H1 (cell line): ENCODE data around the gene DMBT1. TPM values are rescaled to one million over a fixed set of nuclear protein-coding genes. Genes with fewer than 3 reads are reported as not detected.

Source experiments
- CTCF ChIA-PET: fragments of 300-600 bp; sonication (Branson Sonifier 250); formaldehyde crosslinking; loops from one replicate; lab custom pipeline; 2021; ENCODE audit not compliant: partially characterized antibody; lab: Charles Lee
- POLR2A ChIA-PET: fragments of 300-600 bp; sonication (Branson Sonifier 250); formaldehyde crosslinking; loops from one replicate; lab custom pipeline; 2021; ENCODE audit warnings: inconsistent platforms; ENCODE audit not compliant: partially characterized antibody; lab: Charles Lee
- DNase-seq, 2 experiments: peaks; one replicate each; pipeline versions ENCODE4 v3.0.0 to v3.0.0-alpha.2; 2010 to 2022; ENCODE audit warnings: low spot score in 2 of 2, low read depth in 1 of 2, mixed read lengths in 1 of 2
- FAIRE-seq: peaks from 2 replicates; lab custom pipeline; 2011; peaks lifted over from hg19 to GRCh38; lab: Jason Lieb, UNC
- H2AFZ ChIP-seq: 2 replicates; pipeline ENCODE4 v1.8.1; 2012; ENCODE audit warnings: low read length, inconsistent platforms
- H2AK5ac ChIP-seq: 2 replicates; pipeline ENCODE4 v1.6.1; 2013; ENCODE audit warnings: low read depth, low read length
- H2BK120ac ChIP-seq: replicated peaks from 2 replicates; pipeline ENCODE3; 2013; ENCODE audit warnings: low read depth, low read length, inconsistent platforms
- H2BK12ac ChIP-seq: 2 replicates; pipeline ENCODE4 v1.6.1; 2013; ENCODE audit warnings: low read depth, low read length
- H2BK15ac ChIP-seq: 2 replicates; pipeline ENCODE4 v1.6.1; 2013; ENCODE audit warnings: low read length
- H2BK20ac ChIP-seq: 2 replicates; pipeline ENCODE4 v1.6.1; 2013; ENCODE audit warnings: low read length
- H2BK5ac ChIP-seq: 2 replicates; pipeline ENCODE4 v1.6.1; 2013; ENCODE audit warnings: low read depth, low read length
- H3K14ac ChIP-seq: 2 replicates; pipeline ENCODE4 v1.6.1; 2013; ENCODE audit warnings: inconsistent platforms; ENCODE audit not compliant: insufficient read length
- H3K18ac ChIP-seq: 2 replicates; pipeline ENCODE4 v1.6.1; 2013; ENCODE audit warnings: low read length; ENCODE audit errors: extremely low read depth
- H3K23ac ChIP-seq: 2 replicates; pipeline ENCODE4 v1.6.1; 2013; ENCODE audit warnings: inconsistent platforms; ENCODE audit not compliant: insufficient read length
- H3K23me2 ChIP-seq: 2 replicates; pipeline ENCODE4 v1.6.1; 2013; ENCODE audit warnings: low read depth, low read length
- H3K27ac ChIP-seq: 2 replicates; pipeline ENCODE4 v1.6.1; 2011; ENCODE audit warnings: low read depth, low read length, inconsistent platforms
- H3K27me3 ChIP-seq, 4 experiments: replicated peaks in 1 of 4; 1 replicate in 1 of 4; 2 replicates in 3 of 4; pipeline versions ENCODE4 v1.6.1 to v1.8.1; 2011 to 2013; ENCODE audit warnings: low read length in 3 of 4, mild to moderate bottlenecking in 3 of 4, inconsistent platforms in 2 of 4, mixed read lengths in 2 of 4, moderate library complexity in 1 of 4; ENCODE audit not compliant: control insufficient read depth in 3 of 4, insufficient read depth in 3 of 4; ENCODE audit errors: extremely low read depth in 1 of 4
- H3K36me3 ChIP-seq, 4 experiments: 2 replicates each; pipeline versions ENCODE4 v1.6.1 to v1.8.1; 2011 to 2013; ENCODE audit warnings: mild to moderate bottlenecking in 4 of 4, low read length in 3 of 4, moderate library complexity in 2 of 4, control low read depth in 1 of 4, inconsistent platforms in 1 of 4; ENCODE audit not compliant: insufficient read depth in 4 of 4, control insufficient read depth in 2 of 4
- H3K4ac ChIP-seq: replicated peaks from 2 replicates; pipeline ENCODE3; 2013; ENCODE audit warnings: low read length, low read depth, mixed read lengths, inconsistent platforms; ENCODE audit not compliant: insufficient read length
- H3K4me1 ChIP-seq, 4 experiments: replicated peaks in 1 of 4; 1 replicate in 1 of 4; 2 replicates in 3 of 4; pipeline versions ENCODE4 v1.6.1 to v1.8.1; 2011 to 2013; ENCODE audit warnings: low read length in 3 of 4, inconsistent platforms in 2 of 4, mixed read lengths in 1 of 4; ENCODE audit not compliant: insufficient read depth in 4 of 4, control insufficient read depth in 3 of 4
- H3K4me2 ChIP-seq, 2 experiments: 2 replicates each; pipeline versions ENCODE4 v1.6.1 to v1.8.1; 2011 to 2013; ENCODE audit warnings: low read depth in 2 of 2, low read length in 2 of 2, control low read depth in 1 of 2, inconsistent platforms in 1 of 2, mild to moderate bottlenecking in 1 of 2; ENCODE audit not compliant: insufficient read depth in 1 of 2
- H3K4me3 ChIP-seq, 4 experiments: fragments of 200-600, 300-600 bp in 1 of 4; sonication (generic), shearing (Covaris generic), sonication (Bioruptor Twin) in 1 of 4; 2 replicates each; pipeline versions ENCODE4 v1.5.1 to v1.8.1; 2011 to 2016; ENCODE audit warnings: low read length in 4 of 4, low read depth in 3 of 4, control low read depth in 2 of 4, inconsistent platforms in 2 of 4, mild to moderate bottlenecking in 2 of 4, mixed read lengths in 1 of 4, moderate library complexity in 1 of 4; ENCODE audit not compliant: insufficient read depth in 2 of 4; ENCODE audit errors: extremely low read depth in 1 of 4
- H3K56ac ChIP-seq: replicated peaks from 2 replicates; pipeline ENCODE3; 2013; ENCODE audit warnings: low read depth, mild to moderate bottlenecking, mixed read lengths, low read length, inconsistent platforms; ENCODE audit not compliant: insufficient read length
- H3K79me1 ChIP-seq: 2 replicates; pipeline ENCODE4 v1.6.1; 2013; ENCODE audit warnings: low read depth, low read length, control low read depth
- H3K79me2 ChIP-seq, 2 experiments: 2 replicates each; pipeline versions ENCODE4 v1.6.1 to v1.8.1; 2012 to 2013; ENCODE audit warnings: low read length in 2 of 2, mild to moderate bottlenecking in 2 of 2, inconsistent platforms in 1 of 2; ENCODE audit not compliant: insufficient read depth in 2 of 2, control insufficient read depth in 1 of 2
- H3K9ac ChIP-seq, 4 experiments: replicated peaks in 1 of 4; 1 replicate in 1 of 4; 2 replicates in 3 of 4; pipeline versions ENCODE4 v1.6.1 to v1.8.1; 2011 to 2013; ENCODE audit warnings: low read depth in 3 of 4, low read length in 3 of 4, control low read depth in 2 of 4, mild to moderate bottlenecking in 2 of 4, moderate library complexity in 2 of 4, inconsistent platforms in 1 of 4; ENCODE audit errors: extremely low read depth in 1 of 4
- H3K9me3 ChIP-seq, 2 experiments: 2 replicates each; pipeline versions ENCODE4 v1.6.1 to v1.8.1; 2012 to 2013; ENCODE audit warnings: mild to moderate bottlenecking in 2 of 2, moderate library complexity in 2 of 2, control low read depth in 1 of 2, inconsistent platforms in 1 of 2, low read depth in 1 of 2, low read length in 1 of 2, mixed read lengths in 1 of 2; ENCODE audit not compliant: insufficient read depth in 2 of 2
- H4K20me1 ChIP-seq, 2 experiments: replicated peaks in 1 of 2; 2 replicates each; pipeline versions ENCODE3 to v1.8.1; 2011 to 2013; ENCODE audit warnings: inconsistent platforms in 2 of 2, low read length in 2 of 2, mild to moderate bottlenecking in 1 of 2; ENCODE audit not compliant: insufficient read depth in 2 of 2, control insufficient read depth in 1 of 2
- H4K5ac ChIP-seq: 2 replicates; pipeline ENCODE4 v1.6.1; 2013; ENCODE audit warnings: low read length, low read depth, mixed read lengths, inconsistent platforms; ENCODE audit not compliant: insufficient read length
- H4K8ac ChIP-seq: 2 replicates; pipeline ENCODE4 v1.8.0; 2013; ENCODE audit warnings: mild to moderate bottlenecking, moderate library complexity, low read length, inconsistent platforms; ENCODE audit not compliant: insufficient read depth; ENCODE audit errors: extremely low read depth
- H4K91ac ChIP-seq: replicated peaks from 2 replicates; pipeline ENCODE3; 2013; ENCODE audit warnings: low read length, mixed read lengths, inconsistent platforms; ENCODE audit not compliant: insufficient read length
- ASH2L ChIP-seq: fragments of 200-600, 300-600 bp; sonication (generic); IDR thresholded peaks from one replicate; pipeline ENCODE4 v1.7.1; 2017; ENCODE audit warnings: low read length
- CTCF ChIP-seq, 3 experiments: IDR thresholded peaks; 1 replicate in 2 of 3; 2 replicates in 1 of 3; pipeline versions ENCODE4 v1.5.1 to v1.6.1; 2011; ENCODE audit warnings: low read length in 3 of 3, mild to moderate bottlenecking in 3 of 3, inconsistent platforms in 2 of 3, low read depth in 1 of 3, moderate library complexity in 1 of 3; ENCODE audit not compliant: insufficient read depth in 1 of 3; ENCODE audit errors: control extremely low read depth in 1 of 3
- SIX5 ChIP-seq: IDR thresholded peaks from 2 replicates; pipeline ENCODE4 v1.6.1; 2011; ENCODE audit warnings: mild to moderate bottlenecking, low read depth, low read length
- WGBS, 2 experiments: shearing (Covaris generic) in 1 of 2; methylation state at CpG; one replicate each; pipeline versions ENCODE4 v1.1.6 to v1.1.7; 2013 to 2015; ENCODE audit warnings: low lambda C conversion rate in 2 of 2, mixed read lengths in 2 of 2, inconsistent platforms in 1 of 2, low coverage in 1 of 2, missing lambda C conversion rate in 1 of 2; ENCODE audit not compliant: insufficient replicate concordance in 2 of 2, insufficient coverage in 1 of 2, insufficient read length in 1 of 2; ENCODE audit errors: extremely low coverage in 1 of 2, missing lambda C conversion rate in 1 of 2; 5-methylcytosine and 5-hydroxymethylcytosine counted together
- polyA plus RNA-seq, 7 experiments: library from polyadenylated mRNA; depleted of rRNA in 3 of 7; stranded (reverse) in 5 of 7; unstranded in 2 of 7; fragments of >200 nt in 5 of 7; fragments of 200-250 nt in 2 of 7; gene quantifications; 1 replicate in 5 of 7; 2 replicates in 1 of 7; 4 replicates in 1 of 7; pipeline versions ENCODE4 v1.2.1 to v1.2.3, GENCODE V29; 2011 to 2013; ENCODE audit warnings: missing spikeins in 2 of 7, mixed read lengths in 2 of 7
- total RNA-seq: library from RNA; stranded (reverse); fragmentation: NEBNext Ultra II Directional; extraction: Animal tissue kit (Norgen Biotek cat#: 25700); gene quantifications from 2 replicates; pipeline ENCODE4 v1.2.1, GENCODE V29; 2021
- TF ChIP-seq, protein P1 (sequence below): IDR thresholded peaks from 2 replicates; pipeline ENCODE4 v1.6.1; 2012; ENCODE audit warnings: low read length, inconsistent platforms

DMBT1 gene
- total and polyA plus RNA-seq, 2 of the 8 experiments (the other 6 are each of a cell fraction or from before 2014, with no cell fraction given), result 0.03 TPM; not detected in 1

DNA sequence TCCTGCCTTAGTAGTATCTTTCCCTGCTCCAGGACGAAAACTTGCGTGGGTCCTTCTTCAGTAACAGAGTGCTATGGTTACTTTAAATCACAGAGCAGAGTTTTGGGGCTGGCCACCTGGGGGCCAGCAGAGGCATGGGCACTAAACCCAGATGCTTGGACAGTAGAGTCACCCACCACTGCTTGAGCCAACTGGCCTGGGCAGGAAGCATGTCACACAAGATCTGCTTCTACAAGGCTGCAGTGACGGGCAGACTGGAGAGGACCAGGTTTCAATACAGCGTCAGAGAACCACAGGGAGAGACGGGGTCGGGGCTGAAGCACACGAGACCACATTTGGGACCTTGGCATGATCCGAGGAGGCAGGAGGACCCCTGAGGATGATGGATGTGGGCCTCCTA lies 14.3 kb upstream of the DMBT1 start:
- H3K4me1 ChIP-seq, result no peaks in the 10 kb centered on the region
- no peak overlapping the region for H4K8ac ChIP-seq
- no peak overlapping the region for H3K9ac ChIP-seq
- no peak overlapping the region for H4K5ac ChIP-seq
- H3K27me3 ChIP-seq, result no peaks in the 10 kb centered on the region
- H2BK15ac ChIP-seq, result no peak overlapping the region
- H2BK5ac ChIP-seq, result no peak overlapping the region
- DNase-seq, result no peak
- no peaks in the 10 kb centered on the region for H4K20me1 ChIP-seq
- H2BK12ac ChIP-seq, result no peak overlapping the region
- WGBS, 2 experiments, result 89% methylated on average over 8 of the region's 8 CpGs; no CpG with 5 or more reads in 1 of the 2 experiments
- H3K14ac ChIP-seq, result no peak overlapping the region
- H2AK5ac ChIP-seq, result no peak overlapping the region
- ChIA-PET CTCF (no interaction called here), POLR2A (no interaction called here)
- H3K4me3 ChIP-seq, result no peak overlapping the region
- no peak overlapping the region for H4K91ac ChIP-seq
- H2BK20ac ChIP-seq, result no peak overlapping the region
- no peak overlapping the region for H3K18ac ChIP-seq
- H2BK120ac ChIP-seq, result no peak overlapping the region
- no peak overlapping the region for H3K4ac ChIP-seq
- TF ChIP-seq CTCF (IDR thresholded peaks at IDR 0.05; ENCODE audit: control extremely low read depth in 1 of 3, insufficient read depth in 1 of 3, low read depth in 1 of 3, low read length in 3 of 3), result peak in 1 of 3 experiments; percentile 7; a peak in 1 of 4 replicates
- TF ChIP-seq ASH2L, result no peak
- TF ChIP-seq, protein P1, sequence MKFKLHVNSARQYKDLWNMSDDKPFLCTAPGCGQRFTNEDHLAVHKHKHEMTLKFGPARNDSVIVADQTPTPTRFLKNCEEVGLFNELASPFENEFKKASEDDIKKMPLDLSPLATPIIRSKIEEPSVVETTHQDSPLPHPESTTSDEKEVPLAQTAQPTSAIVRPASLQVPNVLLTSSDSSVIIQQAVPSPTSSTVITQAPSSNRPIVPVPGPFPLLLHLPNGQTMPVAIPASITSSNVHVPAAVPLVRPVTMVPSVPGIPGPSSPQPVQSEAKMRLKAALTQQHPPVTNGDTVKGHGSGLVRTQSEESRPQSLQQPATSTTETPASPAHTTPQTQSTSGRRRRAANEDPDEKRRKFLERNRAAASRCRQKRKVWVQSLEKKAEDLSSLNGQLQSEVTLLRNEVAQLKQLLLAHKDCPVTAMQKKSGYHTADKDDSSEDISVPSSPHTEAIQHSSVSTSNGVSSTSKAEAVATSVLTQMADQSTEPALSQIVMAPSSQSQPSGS, result no peak
- no peak for TF ChIP-seq SIX5
- TF ChIP-seq, all 59 proteins: peak for 1
- FAIRE-seq, result no peak
- no peaks in the 10 kb centered on the region for H3K79me1 ChIP-seq
- no peak overlapping the region for H3K56ac ChIP-seq
- H3K23ac ChIP-seq, result no peak overlapping the region
- no peaks in the 10 kb centered on the region for H3K36me3 ChIP-seq
- H3K4me2 ChIP-seq, result no peak overlapping the region
- no peaks in the 10 kb centered on the region for H3K9me3 ChIP-seq
- H3K79me2 ChIP-seq, result no peaks in the 10 kb centered on the region
- no peak overlapping the region for H3K27ac ChIP-seq
- no peaks in the 10 kb centered on the region for H3K23me2 ChIP-seq
- peak overlapping the region; percentile 32; the same call in 1 of the 2 replicates for H2AFZ ChIP-seq
